IMR-90 (cell line): ENCODE results near the gene RASSF7. TPM values are rescaled to one million over a fixed set of nuclear protein-coding genes. Genes with fewer than 3 reads are reported as not detected.

Experiments used
- ATAC-seq: fragments of 200-7000 bp; cut with Tn5 transposase; 2 replicates; pipeline ENCODE4 v1.9.1; 2020; ENCODE audit warnings: low read depth, mild to moderate bottlenecking, moderate library complexity
- BruUV-seq: library from RNA; stranded (reverse); fragments of 400-500 nt; replicated peaks from 2 replicates; lab custom pipeline; 2021; lab: Mats Ljungman, UMichigan
- CTCF ChIA-PET: fragments of 300-600 bp; formaldehyde crosslinking; extraction: SDS; loops from one replicate; lab custom pipeline; 2021; ENCODE audit warnings: antibody characterized with exemption; lab: Yijun Ruan, JAX
- POLR2A ChIA-PET: fragments of 300-600 bp; sonication (Branson Sonifier 250); formaldehyde crosslinking; loops from one replicate; lab custom pipeline; 2022; ENCODE audit warnings: antibody characterized with exemption; ENCODE audit not compliant: unreplicated experiment; lab: Charles Lee
- DNase-seq: peaks from one replicate; pipeline ENCODE4 v3.0.0; 2013
- H2AFZ ChIP-seq: replicated peaks from 2 replicates; pipeline ENCODE3; 2013; ENCODE audit warnings: low read length, mild to moderate bottlenecking; ENCODE audit not compliant: poor library complexity
- H2AK5ac ChIP-seq: 2 replicates; pipeline ENCODE4 v1.6.1; 2013; ENCODE audit warnings: low read depth, low read length, inconsistent platforms
- H2AK9ac ChIP-seq: replicated peaks from 2 replicates; pipeline ENCODE3; 2013; ENCODE audit warnings: mild to moderate bottlenecking, low read depth, low read length, moderate library complexity; ENCODE audit not compliant: poor library complexity
- H2BK120ac ChIP-seq: 2 replicates; pipeline ENCODE4 v1.6.1; 2013; ENCODE audit warnings: low read depth, low read length, inconsistent platforms
- H2BK15ac ChIP-seq: 3 replicates; pipeline ENCODE4 v1.6.1; 2013; ENCODE audit warnings: low read depth, low read length, inconsistent platforms
- H2BK20ac ChIP-seq: 2 replicates; pipeline ENCODE4 v1.6.1; 2013; ENCODE audit warnings: low read depth, mild to moderate bottlenecking, inconsistent platforms, low read length, moderate library complexity
- H2BK5ac ChIP-seq: 2 replicates; pipeline ENCODE4 v1.6.1; 2013; ENCODE audit warnings: mild to moderate bottlenecking, low read depth, low read length, inconsistent platforms; ENCODE audit not compliant: poor library complexity, severe bottlenecking
- H3K14ac ChIP-seq: replicated peaks from 2 replicates; pipeline ENCODE4 v1.6.1; 2013; ENCODE audit warnings: low read depth, low read length, inconsistent platforms
- H3K18ac ChIP-seq: 2 replicates; pipeline ENCODE4 v1.6.1; 2013; ENCODE audit warnings: low read depth, low read length, control low read depth
- H3K23ac ChIP-seq: 2 replicates; pipeline ENCODE4 v1.6.1; 2013; ENCODE audit warnings: low read depth, low read length, inconsistent platforms
- H3K27ac ChIP-seq: 2 replicates; pipeline ENCODE4 v1.5.1; 2013; ENCODE audit warnings: mild to moderate bottlenecking, control low read depth, low read length; ENCODE audit not compliant: insufficient read depth
- H3K27me3 ChIP-seq: 2 replicates; pipeline ENCODE4 v1.6.1; 2013; ENCODE audit warnings: low read length; ENCODE audit not compliant: control insufficient read depth, insufficient read depth
- H3K36me3 ChIP-seq: 2 replicates; pipeline ENCODE4 v1.6.1; 2013; ENCODE audit warnings: low read length, mixed read lengths; ENCODE audit not compliant: control insufficient read depth, insufficient read depth
- H3K4ac ChIP-seq: 2 replicates; pipeline ENCODE4 v1.6.1; 2013; ENCODE audit warnings: low read depth, low read length, inconsistent platforms
- H3K4me1 ChIP-seq: 2 replicates; pipeline ENCODE4 v1.6.1; 2013; ENCODE audit warnings: low read length, mixed read lengths; ENCODE audit not compliant: control insufficient read depth, insufficient read depth
- H3K4me2 ChIP-seq: 2 replicates; pipeline ENCODE4 v1.6.1; 2013; ENCODE audit warnings: low read depth, mild to moderate bottlenecking, control low read depth, low read length, moderate library complexity
- H3K4me3 ChIP-seq: 2 replicates; pipeline ENCODE4 v1.5.1; 2013; ENCODE audit warnings: low read depth, mild to moderate bottlenecking, control low read depth, low read length, moderate library complexity; ENCODE audit not compliant: insufficient read depth
- H3K56ac ChIP-seq: 2 replicates; pipeline ENCODE4 v1.6.1; 2013; ENCODE audit warnings: low read length, inconsistent platforms; ENCODE audit not compliant: insufficient read depth; ENCODE audit errors: extremely low read depth
- H3K79me1 ChIP-seq, 2 experiments: 2 replicates each; pipeline ENCODE4 v1.6.1; 2013; ENCODE audit warnings: low read length in 2 of 2, inconsistent platforms in 1 of 2, low read depth in 1 of 2
- H3K9ac ChIP-seq: 2 replicates; pipeline ENCODE4 v1.6.1; 2013; ENCODE audit warnings: low read depth, low read length, control low read depth
- H3K9me1 ChIP-seq: 2 replicates; pipeline ENCODE4 v1.6.1; 2013; ENCODE audit warnings: low read length, inconsistent platforms; ENCODE audit not compliant: insufficient read depth
- H3K9me3 ChIP-seq: 2 replicates; pipeline ENCODE4 v1.6.1; 2013; ENCODE audit warnings: low read length; ENCODE audit not compliant: control insufficient read depth, insufficient read depth
- H4K20me1 ChIP-seq: 2 replicates; pipeline ENCODE4 v1.6.1; 2013; ENCODE audit warnings: low read length, inconsistent platforms; ENCODE audit not compliant: insufficient read depth
- H4K5ac ChIP-seq: 2 replicates; pipeline ENCODE4 v1.6.1; 2013; ENCODE audit warnings: mild to moderate bottlenecking, low read depth, low read length, control low read depth
- H4K8ac ChIP-seq, 2 experiments: 2 replicates each; pipeline ENCODE4 v1.6.1; 2013; ENCODE audit warnings: low read depth in 2 of 2, low read length in 2 of 2, control low read depth in 1 of 2, inconsistent platforms in 1 of 2
- H4K91ac ChIP-seq: 2 replicates; pipeline ENCODE4 v1.6.1; 2013; ENCODE audit warnings: low read depth, low read length, inconsistent platforms; ENCODE audit not compliant: insufficient read depth
- BHLHE40 ChIP-seq: fragments of 150-350 bp; IDR thresholded peaks from 2 replicates; pipeline ENCODE4 v1.6.1; 2016; ENCODE audit warnings: mild to moderate bottlenecking, low read depth, low read length
- CEBPB ChIP-seq: IDR thresholded peaks from 2 replicates; pipeline ENCODE4 v1.6.1; 2012; ENCODE audit warnings: low read depth, low read length, improper control_type of control experiment
- CHD1 ChIP-seq: IDR thresholded peaks from 2 replicates; pipeline ENCODE4 v1.6.1; 2012; ENCODE audit warnings: low read depth, low read length, improper control_type of control experiment
- ELK1 ChIP-seq: fragments of 150-350 bp; IDR thresholded peaks from 2 replicates; pipeline ENCODE4 v1.6.1; 2016; ENCODE audit warnings: low read depth, mild to moderate bottlenecking, low read length, moderate library complexity, borderline replicate concordance
- FOS ChIP-seq: fragments of 150-350 bp; IDR thresholded peaks from 2 replicates; pipeline ENCODE4 v1.6.1; 2016; ENCODE audit warnings: low read depth, low read length
- MAFK ChIP-seq: IDR thresholded peaks from 2 replicates; pipeline ENCODE4 v1.6.1; 2012; ENCODE audit warnings: low read depth, low read length, improper control_type of control experiment
- MAZ ChIP-seq: IDR thresholded peaks from 2 replicates; pipeline ENCODE4 v1.6.1; 2012; ENCODE audit warnings: low read depth, mild to moderate bottlenecking, low read length, improper control_type of control experiment, moderate library complexity, borderline replicate concordance
- MXI1 ChIP-seq: IDR thresholded peaks from 2 replicates; pipeline ENCODE4 v1.6.1; 2012; ENCODE audit warnings: low read depth, mild to moderate bottlenecking, low read length, moderate library complexity, borderline replicate concordance
- NFE2L2 ChIP-seq: fragments of 150-350 bp; IDR thresholded peaks from 2 replicates; pipeline ENCODE4 v1.6.1; 2016; ENCODE audit warnings: low read depth, mild to moderate bottlenecking, low read length
- POLR2A ChIP-seq: IDR thresholded peaks from 2 replicates; pipeline ENCODE4 v1.6.1; 2012; ENCODE audit warnings: mild to moderate bottlenecking, low read depth, low read length
- RCOR1 ChIP-seq: IDR thresholded peaks from 2 replicates; pipeline ENCODE4 v1.6.1; 2012; ENCODE audit warnings: mild to moderate bottlenecking, low read length, improper control_type of control experiment; ENCODE audit not compliant: insufficient replicate concordance
- RFX5 ChIP-seq: IDR thresholded peaks from 2 replicates; pipeline ENCODE4 v1.8.0; 2012; ENCODE audit warnings: low read depth, mild to moderate bottlenecking, low read length, moderate library complexity
- SMC3 ChIP-seq: fragments of 150-350 bp; IDR thresholded peaks from 2 replicates; pipeline ENCODE4 v1.6.1; 2016; ENCODE audit warnings: low read depth, mild to moderate bottlenecking, antibody characterized with exemption, low read length, moderate library complexity
- WGBS, 2 experiments: methylation state at CpG; one replicate each; pipeline versions ENCODE4 v1.1.5 to v1.1.7; 2013; ENCODE audit warnings: missing lambda C conversion rate in 2 of 2; ENCODE audit not compliant: insufficient read length in 1 of 2; ENCODE audit errors: extremely low coverage in 2 of 2; 5-methylcytosine and 5-hydroxymethylcytosine counted together
- dilution Hi-C: fragments of 300-500 bp; cut with HindIII; formaldehyde crosslinking; loops from one replicate; pipeline ENCODE4 v1.14.3; 2018; ENCODE audit warnings: low sequenced_read_pairs; ENCODE audit not compliant: unreplicated experiment
- in situ Hi-C: fragments of 300-500 bp; cut with MboI; formaldehyde crosslinking; loops from 3 replicates; pipeline ENCODE4 v1.14.3; 2019; ENCODE audit warnings: low sequenced_read_pairs, inconsistent platforms, mixed read lengths
- intact Hi-C: fragments of 100-400 bp; cut with micrococcal nuclease; formaldehyde crosslinking; loops from 2 replicates; pipeline ENCODE4 v1.10.0; 2022
- polyA plus RNA-seq, 3 experiments: library from polyadenylated mRNA; depleted of rRNA; stranded (reverse); fragments of >200 nt; gene quantifications; 2 replicates each; pipeline ENCODE4 v1.2.3, GENCODE V29; 2012; ENCODE audit warnings: low replicate concordance in 1 of 3
- total RNA-seq: library from RNA; depleted of rRNA; stranded (reverse); fragments of >200 nt; gene quantifications from 2 replicates; pipeline ENCODE4 v1.2.3, GENCODE V29; 2012
- TF ChIP-seq, protein P1 (sequence below): fragments of 150-350 bp; IDR thresholded peaks from 2 replicates; pipeline ENCODE4 v1.6.1; 2017; ENCODE audit warnings: mild to moderate bottlenecking, antibody characterized with exemption, low read length, low read depth

The RASSF7 gene
- total and polyA plus RNA-seq, 2 of the 4 experiments (the other 2 are of a cell fraction) = 6.8 to 18.5 TPM

DNA sequence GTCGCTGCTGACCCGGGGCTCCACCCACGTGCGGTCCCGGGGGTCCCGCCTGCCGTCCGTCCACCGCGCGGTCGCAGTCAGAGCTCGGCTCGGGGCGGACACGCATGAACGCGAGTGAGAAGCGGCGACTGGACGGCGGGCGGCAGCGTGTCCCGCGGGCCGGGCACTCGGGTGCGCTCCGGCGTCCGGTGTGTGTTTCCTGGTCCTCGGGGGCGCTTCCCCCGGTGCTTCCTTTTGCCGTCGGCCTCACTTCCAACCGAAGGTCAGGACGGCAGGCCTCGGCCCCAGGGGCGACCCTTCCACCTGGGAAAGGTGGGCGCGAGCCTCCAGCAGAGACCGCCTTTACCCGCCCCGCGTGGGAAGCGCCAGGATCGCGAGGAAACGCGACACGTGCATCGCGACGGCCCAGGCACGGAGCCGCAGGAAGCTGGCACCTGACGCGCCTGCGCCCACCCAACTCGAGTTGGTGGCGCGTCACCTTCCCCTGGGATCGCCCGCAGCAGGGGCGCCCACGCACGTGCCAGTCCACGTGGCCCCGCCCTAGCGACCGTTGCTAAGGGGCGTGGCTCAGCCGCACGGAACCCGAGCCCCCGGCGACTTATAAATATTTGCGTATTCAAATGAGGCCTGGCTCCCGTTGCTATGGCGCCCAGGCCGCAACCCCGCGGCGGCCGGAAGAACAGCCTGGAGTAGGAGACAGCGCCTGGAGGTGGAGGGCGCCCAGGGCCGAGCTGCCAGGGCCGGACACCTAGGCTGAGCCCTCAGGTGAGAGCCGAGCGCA lies 23.7 kb upstream of the RASSF7 start, which contains the start of gene LRRC56:
Gene LRRC56, plus strand, starts transcription at position 687 of the 781 bp plus-strand sequence. CDS start 3,158 bp downstream, outside the sequence.
- H2AK5ac ChIP-seq = peak within 1 kb of the TSS; percentile 75
- peak within 1 kb of the TSS; percentile 46; the same call in 2 of the 3 replicates for H2BK15ac ChIP-seq
- WGBS, 2 experiments = 12% methylated on average over 60 of the region's 93 CpGs; no CpG with 5 or more reads in 1 of the 2 experiments
- dilution Hi-C loops = no loop called here
- H3K18ac ChIP-seq = peak within 1 kb of the TSS; percentile 13; the same call in 1 of the 2 replicates
- intact Hi-C loops = no loop called here
- H4K91ac ChIP-seq = peak within 1 kb of the TSS; percentile 72
- TF ChIP-seq MAFK (no peak), FOS (no peak), MXI1 (peak; percentile 79; the same call in 1 of the 2 replicates), BHLHE40 (peak; percentile 98), NFE2L2 (no peak), POLR2A (peak; percentile 49; the same call in 1 of the 2 replicates), ELK1 (no peak), MAZ (no peak), RCOR1 (no peak), CHD1 (no peak), CEBPB (no peak), RFX5 (no peak), SMC3 (no peak)
- TF ChIP-seq, protein P1, sequence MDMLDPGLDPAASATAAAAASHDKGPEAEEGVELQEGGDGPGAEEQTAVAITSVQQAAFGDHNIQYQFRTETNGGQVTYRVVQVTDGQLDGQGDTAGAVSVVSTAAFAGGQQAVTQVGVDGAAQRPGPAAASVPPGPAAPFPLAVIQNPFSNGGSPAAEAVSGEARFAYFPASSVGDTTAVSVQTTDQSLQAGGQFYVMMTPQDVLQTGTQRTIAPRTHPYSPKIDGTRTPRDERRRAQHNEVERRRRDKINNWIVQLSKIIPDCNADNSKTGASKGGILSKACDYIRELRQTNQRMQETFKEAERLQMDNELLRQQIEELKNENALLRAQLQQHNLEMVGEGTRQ = peak; percentile 92
- peak within 1 kb of the TSS; percentile 94 for H2AFZ ChIP-seq
- peak within 1 kb of the TSS; percentile 34 for H3K4me3 ChIP-seq
- H3K4ac ChIP-seq = peak within 1 kb of the TSS; percentile 71
- peak within 1 kb of the TSS; percentile 63 for H3K14ac ChIP-seq
- CTCF ChIA-PET = no interaction called here
- in situ Hi-C loops = no loop called here
- H3K4me1 ChIP-seq = peaks cover 16% of the 10 kb centered on the region
- H3K56ac ChIP-seq = peak within 1 kb of the TSS; percentile 36; the same call in 1 of the 2 replicates
- peak within 1 kb of the TSS; percentile 23 for H2BK5ac ChIP-seq
- peaks cover 16% of the 10 kb centered on the region for H4K20me1 ChIP-seq
- H2AK9ac ChIP-seq = peak within 1 kb of the TSS; percentile 92
- POLR2A ChIA-PET = no interaction called here
- H3K36me3 ChIP-seq = peaks cover 16% of the 10 kb centered on the region; the same call in 1 of the 2 replicates
- DNase-seq (peak; percentile 77), ATAC-seq (peak; percentile 44)
- H3K9ac ChIP-seq = peak within 1 kb of the TSS; percentile 49
- peaks cover 3% of the 10 kb centered on the region; the same call in 1 of the 2 replicates for H3K9me1 ChIP-seq
- H2BK120ac ChIP-seq = peak within 1 kb of the TSS; percentile 30
- no peaks in the 10 kb centered on the region for H3K27me3 ChIP-seq
- peak within 1 kb of the TSS; percentile 69 to 86 for H4K8ac ChIP-seq
- peak within 1 kb of the TSS; percentile 87 for H3K4me2 ChIP-seq
- BruUV-seq = no TSS peak
- H2BK20ac ChIP-seq = peak within 1 kb of the TSS; percentile 39
- H3K9me3 ChIP-seq = no peaks in the 10 kb centered on the region
- peaks cover 3 to 26% of the 10 kb centered on the region in 2 experiments; a peak in 3 of 4 replicates for H3K79me1 ChIP-seq
- peak within 1 kb of the TSS; percentile 19 for H4K5ac ChIP-seq
- H3K27ac ChIP-seq = peak within 1 kb of the TSS; percentile 31; the same call in 1 of the 2 replicates
- H3K23ac ChIP-seq = peak within 1 kb of the TSS; percentile 45; the same call in 1 of the 2 replicates
